H1 (cell line): ENCODE data around the gene BRPF3. TPM values are rescaled to one million over a fixed set of nuclear protein-coding genes. Genes with fewer than 3 reads are reported as not detected.

Experiments
- CTCF ChIA-PET: fragments of 300-600 bp; sonication (Branson Sonifier 250); formaldehyde crosslinking; loops from one replicate; lab custom pipeline; 2021; ENCODE audit not compliant: partially characterized antibody; lab: Charles Lee
- POLR2A ChIA-PET: fragments of 300-600 bp; sonication (Branson Sonifier 250); formaldehyde crosslinking; loops from one replicate; lab custom pipeline; 2021; ENCODE audit warnings: inconsistent platforms; ENCODE audit not compliant: partially characterized antibody; lab: Charles Lee
- DNase-seq, 2 experiments: peaks; one replicate each; pipeline versions ENCODE4 v3.0.0 to v3.0.0-alpha.2; 2010 to 2022; ENCODE audit warnings: low spot score in 2 of 2, low read depth in 1 of 2, mixed read lengths in 1 of 2
- FAIRE-seq: peaks from 2 replicates; lab custom pipeline; 2011; peaks lifted over from hg19 to GRCh38; lab: Jason Lieb, UNC
- H2AFZ ChIP-seq: 2 replicates; pipeline ENCODE4 v1.8.1; 2012; ENCODE audit warnings: low read length, inconsistent platforms
- H2AK5ac ChIP-seq: 2 replicates; pipeline ENCODE4 v1.6.1; 2013; ENCODE audit warnings: low read depth, low read length
- H2BK120ac ChIP-seq: replicated peaks from 2 replicates; pipeline ENCODE3; 2013; ENCODE audit warnings: low read depth, low read length, inconsistent platforms
- H2BK12ac ChIP-seq: 2 replicates; pipeline ENCODE4 v1.6.1; 2013; ENCODE audit warnings: low read depth, low read length
- H2BK15ac ChIP-seq: 2 replicates; pipeline ENCODE4 v1.6.1; 2013; ENCODE audit warnings: low read length
- H2BK20ac ChIP-seq: 2 replicates; pipeline ENCODE4 v1.6.1; 2013; ENCODE audit warnings: low read length
- H2BK5ac ChIP-seq: 2 replicates; pipeline ENCODE4 v1.6.1; 2013; ENCODE audit warnings: low read depth, low read length
- H3K14ac ChIP-seq: 2 replicates; pipeline ENCODE4 v1.6.1; 2013; ENCODE audit warnings: inconsistent platforms; ENCODE audit not compliant: insufficient read length
- H3K18ac ChIP-seq: 2 replicates; pipeline ENCODE4 v1.6.1; 2013; ENCODE audit warnings: low read length; ENCODE audit errors: extremely low read depth
- H3K23ac ChIP-seq: 2 replicates; pipeline ENCODE4 v1.6.1; 2013; ENCODE audit warnings: inconsistent platforms; ENCODE audit not compliant: insufficient read length
- H3K23me2 ChIP-seq: 2 replicates; pipeline ENCODE4 v1.6.1; 2013; ENCODE audit warnings: low read depth, low read length
- H3K27ac ChIP-seq: 2 replicates; pipeline ENCODE4 v1.6.1; 2011; ENCODE audit warnings: low read depth, low read length, inconsistent platforms
- H3K27me3 ChIP-seq, 4 experiments: replicated peaks in 1 of 4; 1 replicate in 1 of 4; 2 replicates in 3 of 4; pipeline versions ENCODE4 v1.6.1 to v1.8.1; 2011 to 2013; ENCODE audit warnings: low read length in 3 of 4, mild to moderate bottlenecking in 3 of 4, inconsistent platforms in 2 of 4, mixed read lengths in 2 of 4, moderate library complexity in 1 of 4; ENCODE audit not compliant: control insufficient read depth in 3 of 4, insufficient read depth in 3 of 4; ENCODE audit errors: extremely low read depth in 1 of 4
- H3K36me3 ChIP-seq, 4 experiments: 2 replicates each; pipeline versions ENCODE4 v1.6.1 to v1.8.1; 2011 to 2013; ENCODE audit warnings: mild to moderate bottlenecking in 4 of 4, low read length in 3 of 4, moderate library complexity in 2 of 4, control low read depth in 1 of 4, inconsistent platforms in 1 of 4; ENCODE audit not compliant: insufficient read depth in 4 of 4, control insufficient read depth in 2 of 4
- H3K4ac ChIP-seq: replicated peaks from 2 replicates; pipeline ENCODE3; 2013; ENCODE audit warnings: low read length, low read depth, mixed read lengths, inconsistent platforms; ENCODE audit not compliant: insufficient read length
- H3K4me1 ChIP-seq, 4 experiments: replicated peaks in 1 of 4; 1 replicate in 1 of 4; 2 replicates in 3 of 4; pipeline versions ENCODE4 v1.6.1 to v1.8.1; 2011 to 2013; ENCODE audit warnings: low read length in 3 of 4, inconsistent platforms in 2 of 4, mixed read lengths in 1 of 4; ENCODE audit not compliant: insufficient read depth in 4 of 4, control insufficient read depth in 3 of 4
- H3K4me2 ChIP-seq, 2 experiments: 2 replicates each; pipeline versions ENCODE4 v1.6.1 to v1.8.1; 2011 to 2013; ENCODE audit warnings: low read depth in 2 of 2, low read length in 2 of 2, control low read depth in 1 of 2, inconsistent platforms in 1 of 2, mild to moderate bottlenecking in 1 of 2; ENCODE audit not compliant: insufficient read depth in 1 of 2
- H3K4me3 ChIP-seq, 4 experiments: fragments of 200-600, 300-600 bp in 1 of 4; sonication (generic), shearing (Covaris generic), sonication (Bioruptor Twin) in 1 of 4; 2 replicates each; pipeline versions ENCODE4 v1.5.1 to v1.8.1; 2011 to 2016; ENCODE audit warnings: low read length in 4 of 4, low read depth in 3 of 4, control low read depth in 2 of 4, inconsistent platforms in 2 of 4, mild to moderate bottlenecking in 2 of 4, mixed read lengths in 1 of 4, moderate library complexity in 1 of 4; ENCODE audit not compliant: insufficient read depth in 2 of 4; ENCODE audit errors: extremely low read depth in 1 of 4
- H3K56ac ChIP-seq: replicated peaks from 2 replicates; pipeline ENCODE3; 2013; ENCODE audit warnings: low read depth, mild to moderate bottlenecking, mixed read lengths, low read length, inconsistent platforms; ENCODE audit not compliant: insufficient read length
- H3K79me1 ChIP-seq: 2 replicates; pipeline ENCODE4 v1.6.1; 2013; ENCODE audit warnings: low read depth, low read length, control low read depth
- H3K79me2 ChIP-seq, 2 experiments: 2 replicates each; pipeline versions ENCODE4 v1.6.1 to v1.8.1; 2012 to 2013; ENCODE audit warnings: low read length in 2 of 2, mild to moderate bottlenecking in 2 of 2, inconsistent platforms in 1 of 2; ENCODE audit not compliant: insufficient read depth in 2 of 2, control insufficient read depth in 1 of 2
- H3K9ac ChIP-seq, 4 experiments: replicated peaks in 1 of 4; 1 replicate in 1 of 4; 2 replicates in 3 of 4; pipeline versions ENCODE4 v1.6.1 to v1.8.1; 2011 to 2013; ENCODE audit warnings: low read depth in 3 of 4, low read length in 3 of 4, control low read depth in 2 of 4, mild to moderate bottlenecking in 2 of 4, moderate library complexity in 2 of 4, inconsistent platforms in 1 of 4; ENCODE audit errors: extremely low read depth in 1 of 4
- H3K9me3 ChIP-seq, 2 experiments: 2 replicates each; pipeline versions ENCODE4 v1.6.1 to v1.8.1; 2012 to 2013; ENCODE audit warnings: mild to moderate bottlenecking in 2 of 2, moderate library complexity in 2 of 2, control low read depth in 1 of 2, inconsistent platforms in 1 of 2, low read depth in 1 of 2, low read length in 1 of 2, mixed read lengths in 1 of 2; ENCODE audit not compliant: insufficient read depth in 2 of 2
- H4K20me1 ChIP-seq, 2 experiments: replicated peaks in 1 of 2; 2 replicates each; pipeline versions ENCODE3 to v1.8.1; 2011 to 2013; ENCODE audit warnings: inconsistent platforms in 2 of 2, low read length in 2 of 2, mild to moderate bottlenecking in 1 of 2; ENCODE audit not compliant: insufficient read depth in 2 of 2, control insufficient read depth in 1 of 2
- H4K5ac ChIP-seq: 2 replicates; pipeline ENCODE4 v1.6.1; 2013; ENCODE audit warnings: low read length, low read depth, mixed read lengths, inconsistent platforms; ENCODE audit not compliant: insufficient read length
- H4K8ac ChIP-seq: 2 replicates; pipeline ENCODE4 v1.8.0; 2013; ENCODE audit warnings: mild to moderate bottlenecking, moderate library complexity, low read length, inconsistent platforms; ENCODE audit not compliant: insufficient read depth; ENCODE audit errors: extremely low read depth
- H4K91ac ChIP-seq: replicated peaks from 2 replicates; pipeline ENCODE3; 2013; ENCODE audit warnings: low read length, mixed read lengths, inconsistent platforms; ENCODE audit not compliant: insufficient read length
- ATF3 ChIP-seq: IDR thresholded peaks from 2 replicates; pipeline ENCODE4 v1.6.1; 2011; ENCODE audit warnings: low read depth, mild to moderate bottlenecking, low read length; ENCODE audit not compliant: insufficient read depth
- CBX8 ChIP-seq: fragments of 300-800, 300-1000 bp; sonication (generic); IDR thresholded peaks from 2 replicates; pipeline ENCODE4 v1.7.1; 2016; ENCODE audit warnings: low read depth, low read length, borderline replicate concordance
- CHD1 ChIP-seq: IDR thresholded peaks from 2 replicates; pipeline ENCODE4 v1.6.1; 2012; ENCODE audit warnings: low read depth, low read length, improper control_type of control experiment
- CREB1 ChIP-seq: IDR thresholded peaks from 2 replicates; pipeline ENCODE4 v1.6.1; 2012; ENCODE audit warnings: inconsistent platforms
- EP300 ChIP-seq, 2 experiments: IDR thresholded peaks; 1 replicate in 1 of 2; 2 replicates in 1 of 2; pipeline ENCODE4 v1.6.1; 2011 to 2012; ENCODE audit warnings: low read depth in 2 of 2, low read length in 2 of 2, mild to moderate bottlenecking in 2 of 2, borderline replicate concordance in 1 of 2, inconsistent platforms in 1 of 2, moderate library complexity in 1 of 2
- GTF2F1 ChIP-seq: IDR thresholded peaks from 2 replicates; pipeline ENCODE4 v1.6.1; 2012; ENCODE audit warnings: low read depth, low read length, improper control_type of control experiment, borderline replicate concordance
- HDAC2 ChIP-seq, 2 experiments: fragments of 300-600 bp in 1 of 2; sonication (generic) in 1 of 2; IDR thresholded peaks; 2 replicates each; pipeline ENCODE4 v1.6.1; 2011 to 2012; ENCODE audit warnings: low read depth in 2 of 2, low read length in 2 of 2, mild to moderate bottlenecking in 2 of 2, moderate library complexity in 2 of 2, borderline replicate concordance in 1 of 2, inconsistent platforms in 1 of 2
- POLR2AphosphoS5 ChIP-seq: IDR thresholded peaks from 2 replicates; pipeline ENCODE4 v1.6.1; 2011; ENCODE audit warnings: low read depth, low read length
- RFX5 ChIP-seq: IDR thresholded peaks from 2 replicates; pipeline ENCODE4 v1.6.1; 2011; ENCODE audit warnings: low read depth, low read length, improper control_type of control experiment, borderline replicate concordance
- RNF2 ChIP-seq: fragments of 200-900, 300-1000 bp; sonication (generic); IDR thresholded peaks from 2 replicates; pipeline ENCODE4 v1.7.1; 2016; ENCODE audit warnings: borderline replicate concordance, low read depth, mild to moderate bottlenecking, antibody characterized with exemption, low read length; ENCODE audit not compliant: poor library complexity, severe bottlenecking; ENCODE audit errors: missing control alignments
- SIRT6 ChIP-seq: IDR thresholded peaks from one replicate; pipeline ENCODE4 v1.7.1; 2012; ENCODE audit warnings: low read length, inconsistent platforms
- SP2 ChIP-seq: IDR thresholded peaks from 2 replicates; pipeline ENCODE4 v1.6.1; 2012; ENCODE audit warnings: mild to moderate bottlenecking, low read length, inconsistent platforms
- WGBS, 2 experiments: shearing (Covaris generic) in 1 of 2; methylation state at CpG; one replicate each; pipeline versions ENCODE4 v1.1.6 to v1.1.7; 2013 to 2015; ENCODE audit warnings: low lambda C conversion rate in 2 of 2, mixed read lengths in 2 of 2, inconsistent platforms in 1 of 2, low coverage in 1 of 2, missing lambda C conversion rate in 1 of 2; ENCODE audit not compliant: insufficient replicate concordance in 2 of 2, insufficient coverage in 1 of 2, insufficient read length in 1 of 2; ENCODE audit errors: extremely low coverage in 1 of 2, missing lambda C conversion rate in 1 of 2; 5-methylcytosine and 5-hydroxymethylcytosine counted together
- polyA plus RNA-seq, 7 experiments: library from polyadenylated mRNA; depleted of rRNA in 3 of 7; stranded (reverse) in 5 of 7; unstranded in 2 of 7; fragments of >200 nt in 5 of 7; fragments of 200-250 nt in 2 of 7; gene quantifications; 1 replicate in 5 of 7; 2 replicates in 1 of 7; 4 replicates in 1 of 7; pipeline versions ENCODE4 v1.2.1 to v1.2.3, GENCODE V29; 2011 to 2013; ENCODE audit warnings: missing spikeins in 2 of 7, mixed read lengths in 2 of 7
- total RNA-seq: library from RNA; stranded (reverse); fragmentation: NEBNext Ultra II Directional; extraction: Animal tissue kit (Norgen Biotek cat#: 25700); gene quantifications from 2 replicates; pipeline ENCODE4 v1.2.1, GENCODE V29; 2021
- TF ChIP-seq, protein P1 (sequence below): IDR thresholded peaks from 2 replicates; pipeline ENCODE4 v1.6.1; 2012; ENCODE audit warnings: inconsistent platforms

BRPF3 gene
- total and polyA plus RNA-seq, 2 of the 8 experiments (the other 6 are each of a cell fraction or from before 2014, with no cell fraction given), result 26.0 to 37.5 TPM

- CTCF ChIA-PET, result no interaction called here
- FAIRE-seq, result no peak
- 80% methylated on average over 5 of the region's 5 CpGs; no CpG with 5 or more reads in 1 of the 2 experiments for WGBS, 2 experiments
- TF ChIP-seq RFX5 (no peak), CBX8 (no peak), GTF2F1 (no peak), RNF2 (no peak), SIRT6 (no peak), ATF3 (no peak), POLR2AphosphoS5 (no peak), HDAC2 (IDR thresholded peaks at IDR 0.05; ENCODE audit: borderline replicate concordance in 1 of 2, low read depth in 2 of 2, low read length in 2 of 2) (no peak), SP2 (no peak), CREB1 (no peak), EP300 (IDR thresholded peaks at IDR 0.05; ENCODE audit: borderline replicate concordance in 1 of 2, low read depth in 2 of 2, low read length in 2 of 2) (no peak), CHD1 (no peak)
- TF ChIP-seq, protein P1, sequence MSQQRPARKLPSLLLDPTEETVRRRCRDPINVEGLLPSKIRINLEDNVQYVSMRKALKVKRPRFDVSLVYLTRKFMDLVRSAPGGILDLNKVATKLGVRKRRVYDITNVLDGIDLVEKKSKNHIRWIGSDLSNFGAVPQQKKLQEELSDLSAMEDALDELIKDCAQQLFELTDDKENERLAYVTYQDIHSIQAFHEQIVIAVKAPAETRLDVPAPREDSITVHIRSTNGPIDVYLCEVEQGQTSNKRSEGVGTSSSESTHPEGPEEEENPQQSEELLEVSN, result no peak
These were observed 43.2 kb downstream of the BRPF3 start for GRCh38 chr6:36239774-36240173.

More at GRCh38 chr6:36239774-36240173, 43.2 kb downstream of the BRPF3 start:
- DNase-seq, result no peak
- no peak overlapping the region for H2BK20ac ChIP-seq
- no peak overlapping the region for H3K4me3 ChIP-seq
- H2BK12ac ChIP-seq, result no peak overlapping the region
- H2AK5ac ChIP-seq, result no peak overlapping the region
- H3K9ac ChIP-seq, result no peak overlapping the region
- no peak overlapping the region for H3K18ac ChIP-seq
- H4K20me1 ChIP-seq, result no peaks in the 10 kb centered on the region
- no peak overlapping the region for H3K4me2 ChIP-seq
- no peak overlapping the region for H4K8ac ChIP-seq
- H4K5ac ChIP-seq, result no peak overlapping the region
- no peaks in the 10 kb centered on the region for H3K9me3 ChIP-seq
- no peak overlapping the region for H4K91ac ChIP-seq
- no peaks in the 10 kb centered on the region for H3K79me1 ChIP-seq
- no peak overlapping the region for H2BK5ac ChIP-seq
- H3K27me3 ChIP-seq, result no peaks in the 10 kb centered on the region; a peak in 1 of 7 replicates
- no peaks in the 10 kb centered on the region for H3K36me3 ChIP-seq
- H2AFZ ChIP-seq, result no peak overlapping the region
- H3K23ac ChIP-seq, result no peak overlapping the region
- no peak overlapping the region for H3K27ac ChIP-seq
- no peak overlapping the region for H3K4ac ChIP-seq
- no peaks in the 10 kb centered on the region for H3K79me2 ChIP-seq
- H3K56ac ChIP-seq, result no peak overlapping the region
- H3K4me1 ChIP-seq, result peaks cover 0 to 8% (median 5%) of the 10 kb centered on the region in 4 experiments; a peak in 5 of 7 replicates
- no peak overlapping the region for H2BK120ac ChIP-seq
- POLR2A ChIA-PET, result no interaction called here
- H2BK15ac ChIP-seq, result no peak overlapping the region
- peaks cover 2% of the 10 kb centered on the region for H3K23me2 ChIP-seq
- H3K14ac ChIP-seq, result no peak overlapping the region
